SU-DHL-6 (cell line): ENCODE measurements around the gene RNF180.
"Not testable (repeated sequence)": the region's sequence is repeated elsewhere in the genome, so short reads cannot be mapped to it uniquely, and the experiment has no call there.

ENCODE experiments used
- H2AFZ ChIP-seq: fragments of 200-600 bp; sonication (generic); 2 replicates; pipeline ENCODE4 v1.6.1; 2014; ENCODE audit warnings: low read depth, mild to moderate bottlenecking, moderate library complexity, mixed read lengths, antibody characterized with exemption, low read length; ENCODE audit not compliant: severe bottlenecking
- H3F3A ChIP-seq: fragments of 200-600 bp; shearing (Covaris generic); 2 replicates; pipeline ENCODE4 v1.6.0; 2016; ENCODE audit warnings: antibody characterized with exemption, mild to moderate bottlenecking; ENCODE audit not compliant: insufficient read depth
- H3K27ac ChIP-seq: fragments of 200-600 bp; sonication (generic); 2 replicates; pipeline ENCODE4 v1.5.1; 2016; ENCODE audit warnings: low read depth, mild to moderate bottlenecking, low read length, moderate library complexity, mixed read lengths
- H3K27me3 ChIP-seq: fragments of 200-600 bp; sonication (generic), shearing (Covaris generic); 2 replicates; pipeline ENCODE4 v1.6.0; 2014; ENCODE audit warnings: mild to moderate bottlenecking, low read length
- H3K36me3 ChIP-seq: fragments of 200-600 bp; sonication (generic); 2 replicates; pipeline ENCODE4 v1.6.1; 2014; ENCODE audit warnings: mild to moderate bottlenecking, low read length, mixed read lengths
- H3K4me2 ChIP-seq: fragments of 300-600, 200-600 bp; shearing (Covaris generic), sonication (generic); 2 replicates; pipeline ENCODE4 v1.6.0; 2014; ENCODE audit warnings: low read length, low read depth, mild to moderate bottlenecking; ENCODE audit not compliant: poor library complexity, severe bottlenecking
- H3K4me3 ChIP-seq: fragments of 200-600 bp; sonication (generic); 2 replicates; pipeline ENCODE4 v1.5.1; 2014; ENCODE audit warnings: antibody characterized with exemption, low read length, mild to moderate bottlenecking, mixed read lengths; ENCODE audit not compliant: insufficient read depth, poor library complexity, severe bottlenecking
- H3K79me2 ChIP-seq: fragments of 200-600 bp; sonication (generic); 2 replicates; pipeline ENCODE4 v1.6.1; 2014; ENCODE audit warnings: mild to moderate bottlenecking, low read length, moderate library complexity; ENCODE audit not compliant: insufficient read depth
- H3K9ac ChIP-seq: fragments of 200-600 bp; sonication (generic); 2 replicates; pipeline ENCODE4 v1.7.0; 2014; ENCODE audit warnings: mild to moderate bottlenecking, low read length
- H3K9me2 ChIP-seq: fragments of 200-600 bp; sonication (generic); replicated peaks from 2 replicates; pipeline ENCODE4 v1.6.1; 2014; ENCODE audit warnings: low read length; ENCODE audit not compliant: insufficient read depth
- H3K9me3 ChIP-seq: fragments of 200-600 bp; sonication (generic); 2 replicates; pipeline ENCODE4 v1.6.1; 2014; ENCODE audit warnings: low read length, mixed read lengths; ENCODE audit not compliant: insufficient read depth
- H4K20me1 ChIP-seq: fragments of 200-600 bp; sonication (generic); 2 replicates; pipeline ENCODE4 v1.6.1; 2014; ENCODE audit warnings: low read depth, mild to moderate bottlenecking, antibody characterized with exemption, low read length, moderate library complexity, mixed read lengths
- EZH2phosphoT487 ChIP-seq: fragments of 200-600 bp; sonication (generic), shearing (Covaris generic); conservative IDR thresholded peaks from 2 replicates; pipeline ENCODE4 v1.6.1; 2018; ENCODE audit warnings: mild to moderate bottlenecking, antibody characterized with exemption, low read length, moderate library complexity, mixed read lengths
- TF ChIP-seq, protein P1 (sequence below): fragments of 200-600 bp; sonication (generic); IDR thresholded peaks from one replicate; pipeline ENCODE4 v1.5.1; 2017; ENCODE audit warnings: antibody characterized with exemption, mild to moderate bottlenecking, low read length, moderate library complexity; ENCODE audit not compliant: insufficient read depth, poor library complexity, severe bottlenecking

The RNF180 gene

DNA sequence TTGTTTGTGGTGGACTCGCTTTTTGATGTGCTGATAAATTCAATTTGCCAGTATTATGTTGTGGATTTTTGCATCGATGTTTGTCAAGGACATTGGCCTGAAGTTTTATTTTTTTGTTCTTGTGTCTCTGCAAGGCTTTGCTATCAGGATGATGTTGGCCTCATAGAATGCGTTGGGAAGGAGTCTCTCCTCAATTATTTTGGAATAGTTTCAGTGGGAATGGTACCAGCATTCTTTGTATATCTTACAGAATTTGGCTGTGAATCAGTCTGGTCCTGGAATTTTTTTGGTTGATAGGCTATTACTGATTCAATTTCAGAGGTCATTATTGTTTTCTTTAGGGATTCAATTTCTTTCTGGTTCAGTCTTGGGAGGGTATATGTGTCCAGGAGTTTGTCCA lies 198.8 kb downstream of the RNF180 start:
- Histone ChIP-seq H3F3A (no peaks in the 10 kb centered on the region), H3K27me3 (no peaks in the 10 kb centered on the region), H4K20me1 (no peaks in the 10 kb centered on the region), H3K27ac (no peak overlapping the region), H3K79me2 (no peaks in the 10 kb centered on the region), H2AFZ (no peak overlapping the region), H3K9me3 (no peaks in the 10 kb centered on the region), H3K36me3 (no peaks in the 10 kb centered on the region), H3K9ac (no peak overlapping the region), H3K4me2 (no peak overlapping the region), H3K9me2 (no peaks in the 10 kb centered on the region), H3K4me3 (no peak overlapping the region)
- TF ChIP-seq, protein P1, sequence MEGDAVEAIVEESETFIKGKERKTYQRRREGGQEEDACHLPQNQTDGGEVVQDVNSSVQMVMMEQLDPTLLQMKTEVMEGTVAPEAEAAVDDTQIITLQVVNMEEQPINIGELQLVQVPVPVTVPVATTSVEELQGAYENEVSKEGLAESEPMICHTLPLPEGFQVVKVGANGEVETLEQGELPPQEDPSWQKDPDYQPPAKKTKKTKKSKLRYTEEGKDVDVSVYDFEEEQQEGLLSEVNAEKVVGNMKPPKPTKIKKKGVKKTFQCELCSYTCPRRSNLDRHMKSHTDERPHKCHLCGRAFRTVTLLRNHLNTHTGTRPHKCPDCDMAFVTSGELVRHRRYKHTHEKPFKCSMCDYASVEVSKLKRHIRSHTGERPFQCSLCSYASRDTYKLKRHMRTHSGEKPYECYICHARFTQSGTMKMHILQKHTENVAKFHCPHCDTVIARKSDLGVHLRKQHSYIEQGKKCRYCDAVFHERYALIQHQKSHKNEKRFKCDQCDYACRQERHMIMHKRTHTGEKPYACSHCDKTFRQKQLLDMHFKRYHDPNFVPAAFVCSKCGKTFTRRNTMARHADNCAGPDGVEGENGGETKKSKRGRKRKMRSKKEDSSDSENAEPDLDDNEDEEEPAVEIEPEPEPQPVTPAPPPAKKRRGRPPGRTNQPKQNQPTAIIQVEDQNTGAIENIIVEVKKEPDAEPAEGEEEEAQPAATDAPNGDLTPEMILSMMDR = no peak
- TF ChIP-seq EZH2phosphoT487 = no peak

DNA sequence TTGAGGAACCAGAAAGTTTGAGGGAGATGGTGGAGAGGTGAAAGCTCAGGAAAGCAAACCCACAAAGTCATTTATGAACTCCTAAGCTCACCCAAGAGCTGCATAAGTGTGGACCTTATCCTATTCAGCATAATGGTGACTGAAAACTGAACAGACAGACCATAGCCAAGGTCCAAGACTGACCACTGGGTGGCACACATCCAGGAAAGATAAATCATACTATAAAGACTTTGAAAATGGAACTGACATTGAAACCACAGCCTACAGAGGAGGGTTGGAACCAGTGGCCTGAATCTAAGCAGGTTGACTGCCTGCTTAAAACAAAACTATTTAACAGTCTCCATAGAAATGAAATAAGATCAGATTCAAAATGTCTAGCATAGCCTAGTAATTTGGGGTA lies 219.1 kb downstream of the RNF180 start:
- H3K4me2 ChIP-seq = no peak overlapping the region
- H3K9me2 ChIP-seq = no peaks in the 10 kb centered on the region
- no peak overlapping the region for H3K4me3 ChIP-seq
- no peak overlapping the region for H3K9ac ChIP-seq
- TF ChIP-seq, protein P1 = no peak
- TF ChIP-seq EZH2phosphoT487 = no peak
- no peaks in the 10 kb centered on the region for H4K20me1 ChIP-seq
- H3K27ac ChIP-seq = no peak overlapping the region
- H3K27me3 ChIP-seq = no peaks in the 10 kb centered on the region
- no peak overlapping the region for H2AFZ ChIP-seq
- H3F3A ChIP-seq = no peaks in the 10 kb centered on the region
- no peaks in the 10 kb centered on the region for H3K79me2 ChIP-seq
- no peaks in the 10 kb centered on the region for H3K36me3 ChIP-seq
- no peaks in the 10 kb centered on the region for H3K9me3 ChIP-seq

DNA sequence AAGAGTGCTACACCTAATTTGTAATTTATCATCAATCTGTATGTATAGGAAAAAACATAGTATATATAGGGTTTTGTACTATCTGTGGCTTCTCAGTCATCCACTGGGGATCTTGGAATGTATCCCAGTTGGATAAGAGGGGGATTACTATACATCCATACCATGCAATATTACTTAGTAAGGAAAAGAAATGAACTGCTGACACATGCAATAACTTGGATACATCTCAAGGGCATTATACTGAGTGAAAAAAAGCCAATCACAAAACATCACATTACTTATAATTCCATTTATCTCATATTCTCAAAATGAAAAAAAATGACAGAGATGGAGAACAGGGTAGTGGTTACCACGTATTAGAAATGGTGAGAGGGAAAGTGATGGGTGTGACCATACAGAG lies 231.9 kb downstream of the RNF180 start:
- H2AFZ ChIP-seq = no peak overlapping the region
- H3K4me3 ChIP-seq = no peak overlapping the region
- no peaks in the 10 kb centered on the region for H4K20me1 ChIP-seq
- H3K9ac ChIP-seq = no peak overlapping the region
- H3K36me3 ChIP-seq = no peaks in the 10 kb centered on the region
- no peaks in the 10 kb centered on the region for H3K9me2 ChIP-seq
- no peaks in the 10 kb centered on the region for H3F3A ChIP-seq
- H3K4me2 ChIP-seq = no peak overlapping the region
- no peaks in the 10 kb centered on the region for H3K27me3 ChIP-seq
- TF ChIP-seq EZH2phosphoT487 = no peak
- TF ChIP-seq, protein P1 = no peak
- H3K79me2 ChIP-seq = no peaks in the 10 kb centered on the region
- H3K9me3 ChIP-seq = no peaks in the 10 kb centered on the region
- H3K27ac ChIP-seq = no peak overlapping the region

DNA sequence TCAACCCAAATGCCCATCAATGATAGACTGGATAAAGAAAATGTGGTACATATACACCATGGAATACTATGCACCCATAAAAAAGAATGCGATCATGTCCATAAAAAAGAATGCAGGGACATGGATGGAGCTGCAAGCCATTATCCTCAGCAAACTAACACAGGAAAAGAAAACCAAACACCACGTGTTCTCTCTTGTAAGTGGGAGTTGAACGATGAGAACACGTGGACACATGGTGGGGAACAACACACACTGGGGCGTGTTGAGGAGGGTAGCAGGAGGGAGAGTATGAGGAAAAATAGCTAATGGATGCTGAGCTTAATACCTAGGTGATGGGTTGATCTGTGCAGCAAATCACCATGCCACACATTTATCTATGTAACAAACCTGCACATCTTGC lies 233.1 kb downstream of the RNF180 start:
- H3K9me3 ChIP-seq, H3K4me2 ChIP-seq, H3K9ac ChIP-seq, H3K4me3 ChIP-seq, H3K27ac ChIP-seq, H3K9me2 ChIP-seq, H4K20me1 ChIP-seq, H3F3A ChIP-seq, H3K27me3 ChIP-seq, H2AFZ ChIP-seq, H3K36me3 ChIP-seq, H3K79me2 ChIP-seq: not testable (repeated sequence)

DNA sequence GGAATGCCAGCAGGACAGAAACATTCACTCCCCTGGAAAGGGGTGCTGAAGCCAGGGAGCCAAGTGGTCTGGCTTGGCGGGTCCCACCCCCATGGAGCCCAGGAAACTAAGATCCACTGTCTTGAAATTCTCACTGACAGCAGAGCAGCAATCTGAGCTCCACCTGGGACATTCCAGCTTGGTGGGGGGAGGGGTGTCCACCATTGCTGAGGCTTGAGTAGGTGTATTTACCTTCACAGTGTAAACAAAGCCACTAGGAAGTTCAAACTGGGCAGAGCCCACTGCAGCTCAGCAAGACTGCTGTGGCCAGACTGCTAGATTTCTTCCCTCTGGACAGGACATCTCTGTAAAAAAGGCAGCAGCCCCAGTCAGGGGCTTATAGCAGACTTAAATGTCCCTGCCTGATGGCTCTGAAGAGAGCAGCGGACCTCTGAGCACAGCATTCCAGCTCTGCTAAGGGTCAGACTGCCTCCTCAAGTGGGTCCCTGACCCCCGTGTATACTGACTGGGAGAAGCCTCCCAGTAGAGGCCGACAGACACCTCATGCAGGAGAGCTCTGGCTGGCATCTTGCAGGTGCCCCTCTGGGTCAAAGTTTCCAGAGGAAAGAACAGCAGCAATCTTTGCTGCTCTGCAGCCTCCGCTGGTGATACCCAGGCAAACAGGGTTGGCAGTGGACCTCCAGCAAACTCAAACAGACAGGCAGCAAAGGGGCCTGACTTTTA lies 241.6 kb downstream of the RNF180 start:
- H3K79me2 ChIP-seq, H3K27ac ChIP-seq, H3K9me3 ChIP-seq, H3K9me2 ChIP-seq, H2AFZ ChIP-seq, H4K20me1 ChIP-seq, H3K36me3 ChIP-seq, H3K4me2 ChIP-seq, H3F3A ChIP-seq, H3K4me3 ChIP-seq, H3K9ac ChIP-seq, H3K27me3 ChIP-seq: not testable (repeated sequence)
